HPDE6-E6E7 (cell line): Measurements from ENCODE around the gene GFRA4.

Experiments
- DNase-seq: peaks from one replicate; pipeline ENCODE4 v3.0.0; 2011; ENCODE audit warnings: missing footprints; ENCODE audit errors: extremely low spot score

GFRA4 gene

DNA sequence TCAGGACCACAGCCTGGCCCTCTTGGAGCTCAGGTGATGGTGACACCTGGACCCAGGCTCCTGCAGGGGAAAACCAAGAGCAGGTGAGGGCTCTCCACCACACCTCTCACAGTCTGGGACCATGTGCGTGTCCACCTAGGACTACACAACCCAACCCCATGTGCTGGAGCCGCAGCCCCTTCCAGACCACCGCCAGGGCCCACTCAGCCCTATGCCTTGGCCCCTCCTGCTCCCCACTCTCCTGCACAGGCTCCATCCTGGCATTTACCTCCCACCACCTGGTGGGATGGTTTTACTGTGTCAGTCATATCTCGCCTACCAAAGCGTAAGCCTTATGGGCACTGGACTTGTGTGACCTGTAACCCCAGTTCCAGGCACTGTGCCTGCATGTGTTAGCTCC is 31.7 kb upstream of the GFRA4 start:
- DNase-seq: no peak

DNA sequence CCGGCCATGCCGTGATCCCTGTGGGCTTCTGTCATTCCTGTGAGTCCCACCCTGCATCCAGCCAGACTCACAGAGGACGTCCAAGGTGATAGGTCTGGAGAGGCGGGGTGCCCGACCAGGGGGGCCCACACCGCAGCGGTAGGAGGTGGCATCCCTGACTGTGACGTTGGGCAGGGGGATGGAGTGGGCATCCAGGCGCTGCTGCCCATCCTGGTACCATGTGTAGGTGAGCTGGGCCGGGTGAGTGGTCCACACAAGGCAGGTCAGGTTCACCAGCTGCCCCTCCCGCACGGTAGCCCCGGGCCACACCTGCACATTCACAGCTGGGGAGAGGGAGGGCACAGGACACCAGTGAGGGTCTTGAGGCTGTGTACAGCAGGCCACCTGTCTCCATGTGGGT is 30.2 kb upstream of the GFRA4 start:
- no peak for DNase-seq

DNA sequence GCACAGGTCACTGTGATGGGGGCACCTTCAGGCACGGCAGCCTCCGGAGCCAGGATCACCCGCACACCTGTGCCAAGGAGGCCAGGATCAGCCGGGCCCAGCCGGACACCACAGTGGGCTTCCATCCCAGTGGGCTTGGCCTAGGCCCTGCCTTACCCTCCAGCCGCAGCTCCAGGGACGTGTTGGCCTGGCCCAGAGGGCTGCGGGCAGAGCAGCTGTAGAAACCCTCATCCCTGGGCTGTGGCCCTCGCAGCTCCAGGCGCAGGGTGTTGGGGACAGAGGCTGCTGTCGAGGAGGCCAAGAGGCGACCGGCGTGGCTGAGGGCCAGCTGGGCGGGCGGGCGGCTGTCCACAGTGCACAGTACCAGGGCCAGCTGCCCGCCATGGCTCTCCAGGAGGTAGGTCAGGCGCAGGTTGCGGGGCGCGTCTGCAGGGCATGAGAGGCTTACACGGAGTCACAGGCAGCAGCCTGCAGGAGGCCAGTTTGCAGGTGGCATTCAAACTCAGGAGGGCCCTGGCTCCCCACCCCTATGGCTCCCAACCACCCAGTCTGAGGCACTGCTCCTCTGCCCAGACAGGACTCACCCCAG is 29.6 kb upstream of the GFRA4 start:
- no peak for DNase-seq

DNA sequence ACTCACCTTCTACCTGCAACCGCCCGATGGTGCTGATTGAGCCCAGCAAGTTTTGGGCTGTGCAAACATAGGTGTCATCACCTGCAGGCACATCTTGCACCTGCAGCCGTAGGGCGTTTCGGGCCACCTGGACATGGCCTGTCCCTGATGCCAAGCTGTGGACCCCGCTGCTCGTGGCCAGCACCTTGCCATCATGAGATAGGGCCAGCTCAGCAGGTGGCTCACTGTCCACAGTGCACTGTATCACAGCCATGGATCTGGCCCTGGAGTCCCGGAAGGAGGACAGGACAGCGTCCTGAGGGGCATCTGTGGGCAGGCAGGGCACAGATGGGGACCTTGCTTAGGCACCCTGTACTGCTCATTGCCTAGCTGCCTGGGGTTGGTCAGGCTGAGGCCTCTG is 28.7 kb upstream of the GFRA4 start:
- DNase-seq: no peak

DNA sequence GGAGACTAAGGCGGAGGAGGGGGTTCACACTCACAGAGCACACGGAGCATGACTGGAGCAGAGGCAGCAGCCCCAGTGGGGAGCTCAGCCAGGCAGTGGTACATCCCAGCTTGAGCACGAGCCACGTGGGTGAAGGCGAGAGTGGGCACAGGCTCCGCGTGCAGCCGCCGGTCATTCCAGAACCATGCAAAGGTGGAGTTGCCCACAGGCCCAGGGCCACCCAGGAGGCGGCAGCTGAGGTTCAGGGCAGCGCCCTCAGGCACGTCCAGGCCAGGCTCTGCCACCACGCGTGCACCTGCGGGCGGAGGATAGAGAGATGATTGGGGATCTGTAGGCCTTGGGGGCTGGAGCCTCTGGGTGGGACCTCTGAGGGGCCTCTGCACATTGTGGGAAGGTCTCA is 28.1 kb upstream of the GFRA4 start:
- no peak for DNase-seq

DNA sequence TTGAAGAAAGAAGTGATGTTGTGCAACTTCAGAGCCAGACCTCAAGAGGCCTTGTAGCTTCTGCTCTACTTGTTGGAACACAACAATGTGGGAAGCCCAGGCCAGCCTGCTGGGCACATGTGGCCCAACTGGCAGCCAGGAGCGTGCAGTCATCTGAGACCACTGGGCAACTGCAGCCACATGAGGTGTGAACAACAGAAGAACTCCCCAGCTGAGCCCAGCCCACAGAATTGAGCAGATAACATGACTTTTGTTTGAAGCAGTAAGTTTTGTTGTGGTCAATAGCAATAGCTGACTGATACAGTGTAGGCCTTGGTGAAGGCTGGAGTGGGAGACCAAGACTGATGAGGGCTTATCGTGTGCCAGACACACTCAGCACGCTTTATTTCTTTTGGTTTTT is 27.2 kb upstream of the GFRA4 start:
- DNase-seq: no peak

DNA sequence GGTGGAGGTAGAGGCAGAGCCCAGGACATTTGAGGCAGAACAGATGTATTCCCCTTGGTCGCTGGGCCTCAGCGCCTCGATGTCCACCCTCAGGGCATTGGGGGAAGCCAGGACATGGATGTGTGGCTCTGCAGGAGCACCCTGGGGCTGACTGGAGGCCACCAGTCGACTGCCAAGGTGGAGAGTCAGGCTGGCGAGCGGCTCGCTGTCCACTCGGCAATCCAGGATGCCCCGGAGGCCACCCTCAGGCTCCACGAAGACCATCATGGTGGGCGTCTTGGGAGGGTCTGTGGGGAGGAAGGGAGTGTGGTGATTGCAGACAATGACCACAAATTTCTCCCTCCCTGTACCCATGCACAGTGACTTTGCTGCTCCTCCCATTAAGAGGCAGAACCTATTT is 26.8 kb upstream of the GFRA4 start:
- no peak for DNase-seq

DNA sequence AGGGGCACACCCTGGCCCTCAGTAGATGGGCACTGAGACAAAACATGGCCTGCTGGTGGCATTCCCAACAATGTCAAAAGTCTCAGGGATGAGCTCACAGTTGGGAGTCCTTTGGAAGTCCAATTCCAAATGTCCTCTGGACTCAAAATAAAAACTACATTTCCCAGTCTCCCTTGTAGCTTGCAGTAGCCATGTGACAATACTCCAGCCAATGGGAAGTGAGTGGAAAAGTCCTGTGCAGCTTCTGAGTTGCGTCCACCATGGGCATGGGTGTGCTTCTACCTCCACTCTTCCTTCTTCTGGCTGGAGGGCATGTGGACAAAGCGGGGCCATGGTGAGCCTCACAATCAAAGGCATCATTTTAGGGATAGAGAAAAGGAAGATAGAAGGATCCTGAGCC is 24.5 kb upstream of the GFRA4 start:
- peak; percentile 50 for DNase-seq

DNA sequence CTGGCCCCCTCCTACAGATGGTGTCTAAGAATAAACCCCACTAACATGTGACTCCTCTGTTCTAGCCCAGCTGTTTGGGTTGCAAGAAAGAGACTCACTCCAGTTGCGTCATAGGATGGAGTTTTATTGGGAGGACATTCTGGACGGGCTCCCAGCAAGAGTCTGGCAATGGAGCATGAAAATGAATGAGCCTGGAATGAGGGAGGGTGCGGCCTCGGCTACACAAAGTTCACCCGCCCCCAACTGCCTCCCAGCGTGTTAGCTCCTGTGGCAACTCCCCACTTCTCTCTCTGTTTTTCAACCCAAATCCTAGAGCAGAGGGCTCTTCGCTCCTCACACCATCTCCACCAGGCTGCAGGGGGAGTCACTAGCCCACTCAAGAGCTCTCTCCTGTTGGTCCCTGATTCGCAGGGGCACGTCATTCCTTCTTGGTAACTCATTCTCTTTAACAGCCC is 23.7 kb upstream of the GFRA4 start:
- no peak for DNase-seq

DNA sequence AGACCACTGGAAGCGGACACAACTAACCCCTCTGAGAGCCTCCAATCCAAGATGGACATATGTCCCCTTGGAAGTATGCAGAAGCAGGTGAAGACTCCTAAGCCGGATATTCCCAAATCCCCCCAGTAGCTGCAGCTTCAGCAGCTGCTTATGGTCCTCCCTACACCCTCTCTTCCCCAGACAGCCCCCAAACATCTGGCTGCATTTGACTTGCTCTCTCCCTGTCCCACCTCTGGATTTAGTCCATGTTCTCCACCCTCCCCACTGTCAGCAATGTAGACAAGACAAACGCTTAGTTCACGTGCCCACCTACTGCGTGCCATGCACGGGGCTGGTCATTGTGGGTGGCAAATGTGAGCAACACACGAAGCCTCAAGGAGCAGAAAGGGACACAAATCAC is 23.2 kb upstream of the GFRA4 start:
- DNase-seq: no peak

DNA sequence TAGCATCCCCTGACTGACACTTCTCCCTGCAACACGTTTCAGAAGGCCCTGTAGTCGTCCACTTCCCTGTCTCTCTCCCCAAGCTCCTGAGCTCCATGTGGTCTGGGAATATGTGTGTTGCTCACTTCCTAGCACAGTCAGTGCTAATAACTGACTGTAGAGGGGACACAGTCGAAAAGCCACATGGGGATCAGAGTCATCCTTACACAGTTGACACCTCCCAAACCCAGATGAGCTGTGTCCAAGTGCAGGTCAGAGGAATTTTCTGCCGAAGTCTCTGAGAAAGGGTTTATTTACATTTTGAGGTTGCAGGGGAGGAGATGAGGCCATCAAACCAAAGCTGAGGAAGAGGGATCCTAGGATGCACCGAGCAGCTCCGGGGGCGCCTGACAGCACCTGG is 22.1 kb upstream of the GFRA4 start:
- no peak for DNase-seq

DNA sequence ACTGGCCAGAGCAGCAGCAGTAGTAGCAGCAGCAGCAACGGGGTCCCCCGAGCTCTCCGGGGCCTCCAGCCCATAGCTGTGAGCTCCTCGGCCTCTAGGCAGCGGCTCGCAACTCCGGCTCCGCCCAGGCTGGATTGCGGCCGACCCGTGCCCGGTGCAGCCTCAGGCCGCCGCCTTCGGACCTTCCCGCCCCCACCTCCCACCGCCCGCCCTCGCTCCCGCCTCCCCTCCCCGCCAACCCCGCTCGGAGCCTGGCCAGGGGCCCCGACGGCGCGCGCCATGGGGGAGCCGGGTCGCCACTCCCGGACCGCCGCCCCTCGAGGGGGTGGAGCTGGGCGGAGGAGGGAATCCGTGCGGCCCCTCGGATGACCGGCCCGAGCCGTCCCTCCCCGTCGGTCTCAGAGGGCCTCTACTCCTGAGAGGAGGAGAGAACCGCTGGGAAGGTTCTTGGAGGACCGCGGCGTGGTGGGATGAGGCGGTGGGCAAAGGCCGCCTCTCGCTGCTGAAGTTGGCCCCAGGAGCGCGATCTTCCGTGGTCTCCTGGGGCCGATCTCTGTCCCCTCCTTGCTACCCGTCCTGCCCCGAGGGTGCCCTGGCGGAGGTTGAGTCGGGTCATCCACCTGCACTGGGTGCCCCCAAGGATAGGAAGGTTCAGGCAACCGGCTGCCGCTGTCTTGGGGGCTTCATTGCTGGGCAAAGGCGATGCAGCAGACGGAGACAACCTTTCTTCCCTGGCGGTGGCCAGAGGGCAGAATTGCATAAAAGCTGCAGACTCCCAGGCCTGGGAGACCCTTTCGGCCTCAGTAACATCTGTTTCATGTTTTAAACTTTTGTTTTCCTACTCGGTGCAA is 19.0 kb upstream of the GFRA4 start, which contains the start of gene ADAM33:
ADAM33 (minus strand) TSS at position 80 of the 851 bp plus-strand sequence; CDS start at position 74, 6 bp downstream.
- no peak for DNase-seq

DNA sequence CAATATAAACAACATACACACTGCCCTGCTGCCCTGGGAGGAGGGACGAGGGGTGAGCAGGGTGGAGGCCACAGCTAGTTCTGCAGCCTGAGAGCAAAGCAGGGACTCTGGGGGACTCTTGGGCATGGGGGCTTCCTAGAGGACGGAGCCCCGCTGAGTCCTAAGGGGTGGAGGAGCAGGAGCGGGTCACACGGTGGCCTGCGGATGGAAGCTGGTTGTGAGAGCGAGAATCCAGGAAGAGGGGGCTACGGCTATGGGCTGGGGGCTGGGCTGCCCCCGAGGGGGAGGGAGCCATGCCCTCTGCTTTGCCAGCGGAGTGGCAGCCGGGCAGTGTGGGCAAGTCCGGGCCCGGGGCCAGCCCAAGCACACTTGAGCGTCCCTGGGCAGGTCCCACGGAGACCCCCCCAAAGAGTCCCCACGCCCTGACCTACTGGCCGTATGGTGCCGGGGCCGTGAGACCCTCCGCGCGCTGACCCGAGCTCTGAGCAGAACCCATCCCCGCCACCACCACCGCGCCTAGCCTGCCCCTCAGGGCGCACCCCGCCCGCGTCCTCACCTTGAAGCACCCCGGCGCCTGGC is 18.2 kb upstream of the GFRA4 start:
- DNase-seq: no peak

DNA sequence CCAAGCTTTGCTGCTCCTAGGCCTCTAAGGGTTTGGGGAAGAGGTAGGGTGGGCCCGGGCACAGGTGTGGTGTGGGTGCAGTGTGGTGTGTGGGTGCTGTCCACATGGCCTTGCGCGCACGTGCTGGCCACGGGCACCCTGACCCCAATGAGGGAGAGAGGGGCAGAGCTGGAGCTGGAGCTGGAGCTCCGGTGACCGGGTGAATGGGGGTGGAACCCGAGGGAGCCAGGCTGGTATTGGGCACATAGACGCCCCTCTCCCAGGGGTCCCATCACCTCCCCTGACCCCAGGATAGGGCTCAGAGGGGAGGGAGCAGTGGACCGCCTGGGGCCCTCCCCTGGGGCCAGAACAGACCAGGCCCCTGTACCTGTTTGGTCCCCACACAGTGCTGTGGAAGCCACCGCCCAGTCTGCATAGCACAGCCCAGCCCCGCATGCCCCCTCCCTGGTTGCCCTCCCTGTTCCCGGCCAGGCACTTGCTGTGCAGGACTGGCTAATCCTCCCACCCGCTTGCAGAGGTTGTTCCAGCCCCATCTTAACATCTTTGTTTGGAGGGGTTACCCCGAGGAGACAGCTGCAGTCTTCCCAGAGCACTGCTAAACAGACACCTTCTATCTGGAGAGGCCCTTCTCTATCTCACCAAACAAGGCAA is 17.6 kb upstream of the GFRA4 start:
- no peak for DNase-seq

DNA sequence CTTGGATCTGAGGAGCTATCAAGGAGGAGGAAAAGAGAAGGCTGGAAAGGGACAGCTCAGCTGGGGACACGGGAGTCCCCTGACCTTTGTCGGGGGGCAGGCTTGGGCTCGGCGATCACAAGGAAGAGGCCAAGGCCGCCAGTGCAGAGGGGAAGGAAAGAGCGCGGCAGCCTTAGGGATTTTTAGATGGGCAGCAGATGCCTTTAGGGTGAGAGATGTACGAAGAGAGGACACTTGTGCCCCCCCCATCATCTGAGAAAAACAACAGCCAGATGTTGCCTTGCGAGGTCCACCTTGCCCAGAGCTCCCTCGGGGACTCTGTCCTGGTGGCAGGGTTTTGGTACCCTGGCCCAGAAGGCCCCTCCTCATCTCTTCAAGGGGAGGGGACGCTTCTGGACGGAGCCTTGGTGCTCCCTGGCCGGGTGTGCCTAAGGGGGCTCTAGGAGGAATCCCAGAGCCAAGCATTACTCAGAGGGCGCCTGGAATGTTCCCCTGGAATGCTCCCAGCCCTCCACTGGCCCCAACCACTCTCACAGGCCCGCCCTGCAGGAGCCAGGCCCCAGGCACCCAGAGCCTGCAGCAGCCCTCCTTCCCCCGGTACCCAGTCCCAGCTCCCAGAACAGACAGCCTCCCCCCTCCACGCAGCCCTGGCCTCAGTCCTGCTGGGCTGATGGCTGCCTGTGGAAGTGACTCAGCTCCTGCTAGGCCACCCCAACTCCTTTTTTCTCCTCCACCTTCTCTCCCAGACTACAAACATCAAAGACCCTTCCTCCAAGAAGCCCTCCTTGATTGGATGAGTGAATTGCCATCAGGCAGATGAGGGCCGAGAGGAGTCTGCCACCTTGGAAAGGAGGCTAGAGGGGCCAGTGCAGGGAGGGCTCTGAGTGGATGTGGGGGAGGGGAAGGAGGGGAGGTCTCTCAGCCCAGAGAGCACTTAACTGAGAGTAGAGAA is 16.8 kb upstream of the GFRA4 start:
- no peak for DNase-seq

DNA sequence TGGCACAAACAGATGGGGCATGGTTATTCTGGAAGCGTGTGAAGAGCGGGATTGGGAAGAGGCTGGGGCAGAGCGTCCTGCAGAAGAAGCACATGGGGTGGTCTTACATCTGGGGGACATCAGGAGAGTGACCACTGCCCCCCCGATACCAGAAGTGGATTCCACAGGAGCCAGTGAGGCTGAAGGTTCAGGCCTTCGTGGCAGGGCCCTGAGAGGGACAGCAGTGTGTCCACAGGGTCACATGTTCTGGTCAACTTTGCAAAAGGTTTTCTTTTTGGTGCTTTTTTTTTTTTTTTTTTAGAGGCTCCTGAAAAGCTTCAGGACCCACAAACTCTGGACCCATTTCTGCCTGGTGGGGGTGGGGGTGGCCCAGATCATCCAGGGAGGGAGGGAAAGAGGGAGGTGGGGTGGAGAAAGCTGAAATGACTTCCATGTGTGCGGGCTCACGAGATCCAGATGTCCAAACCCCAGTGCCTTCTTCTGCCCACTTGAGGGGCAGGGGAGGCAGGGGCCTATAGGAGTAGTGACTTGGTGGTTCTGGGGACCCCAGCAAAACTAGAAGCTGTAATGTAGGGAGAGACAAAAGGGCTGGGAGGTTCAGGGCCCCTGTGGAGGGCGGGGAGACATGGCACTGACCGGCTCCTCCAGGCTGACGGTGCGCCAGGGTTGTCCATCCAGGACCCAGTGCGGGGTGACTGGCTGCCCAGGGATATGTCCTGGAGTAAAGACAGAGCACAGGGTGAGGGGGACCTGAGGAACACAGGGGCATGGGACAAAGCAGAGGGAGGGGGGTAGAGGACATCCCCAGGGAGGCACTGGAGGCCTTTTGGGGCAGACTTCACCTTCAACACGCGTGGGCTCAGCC is 15.9 kb upstream of the GFRA4 start:
- no peak for DNase-seq

DNA sequence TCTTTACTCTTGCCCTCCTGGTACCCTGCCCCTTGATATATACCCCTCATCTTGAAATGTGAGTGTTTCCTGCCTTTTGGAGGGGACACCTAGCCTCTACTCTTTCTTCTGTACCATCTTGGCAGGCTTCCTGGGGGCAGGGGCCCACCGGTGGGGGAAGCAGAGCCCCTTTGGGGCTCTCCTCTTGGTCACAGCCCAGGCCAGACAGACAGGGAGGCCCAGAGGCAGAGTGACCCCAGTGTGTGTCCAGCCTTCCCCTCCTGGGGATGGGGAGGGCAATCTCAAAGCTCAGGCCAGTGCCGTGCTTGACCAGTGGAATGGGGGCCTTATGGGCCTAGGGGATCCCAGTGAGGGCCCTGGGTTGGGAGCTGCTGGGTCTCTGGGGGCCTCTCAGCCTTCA is 15.0 kb upstream of the GFRA4 start:
- no peak for DNase-seq

DNA sequence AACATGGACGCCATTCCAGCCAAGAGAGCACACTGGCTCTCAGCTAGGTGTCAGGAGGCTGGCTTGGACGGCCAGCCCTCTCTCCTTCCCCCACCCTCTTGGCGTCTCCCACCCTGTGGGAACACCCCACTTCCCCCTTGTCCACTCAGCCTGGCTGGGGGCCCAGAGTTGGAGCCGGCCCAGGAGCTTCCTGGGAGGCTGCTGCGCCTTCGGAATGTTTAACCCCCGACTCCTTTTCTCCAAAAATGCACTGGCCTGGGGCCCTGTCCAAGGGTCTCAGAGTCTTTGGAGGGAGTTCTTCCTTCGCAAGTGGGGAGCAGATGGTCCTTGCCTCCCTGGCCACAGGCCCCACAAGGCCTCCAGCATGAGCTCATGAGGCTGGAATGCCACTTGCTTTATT is 14.5 kb upstream of the GFRA4 start:
- DNase-seq: no peak

DNA sequence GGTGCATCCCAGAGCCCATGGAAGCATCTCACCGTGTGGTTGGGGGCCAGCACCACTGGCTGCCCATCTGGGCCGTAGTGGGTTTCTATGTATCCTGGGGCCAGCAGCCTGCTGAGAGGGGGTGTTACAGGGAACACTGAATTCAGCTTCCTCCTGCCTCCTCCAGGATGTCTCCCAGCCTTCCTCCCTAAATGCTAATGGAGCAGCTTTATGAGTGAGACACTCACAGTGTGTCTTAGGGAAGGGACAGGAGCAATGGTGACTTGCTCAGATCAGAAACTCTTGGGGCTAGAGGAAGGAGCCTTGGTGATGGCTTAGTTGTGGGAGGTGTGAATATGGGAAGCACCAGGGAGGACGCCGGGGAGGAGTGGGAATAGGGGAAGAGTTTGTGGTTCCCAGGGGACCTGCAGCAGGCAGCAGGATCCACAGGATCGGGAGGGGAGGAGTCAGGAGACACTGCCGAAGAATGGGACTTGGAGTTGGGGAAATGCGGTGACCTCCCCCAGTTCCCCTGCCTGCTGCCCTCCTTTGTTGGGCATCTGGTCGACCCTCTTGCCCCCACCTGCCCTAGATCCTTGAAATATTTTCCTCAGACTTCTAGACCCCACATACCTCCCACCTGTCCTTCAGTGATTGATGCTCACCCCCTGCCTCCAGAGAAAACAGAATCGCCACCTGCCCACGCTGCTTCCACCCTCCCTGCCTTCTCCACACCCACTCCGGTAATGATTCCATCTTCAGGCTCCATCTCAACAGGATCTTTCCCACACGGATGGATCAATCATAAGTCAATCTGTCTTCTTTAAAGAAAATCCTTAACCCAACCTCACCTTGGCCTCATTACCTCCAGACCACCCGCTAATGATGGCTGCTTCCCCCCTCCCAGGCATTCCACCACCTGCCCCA is 12.0 kb upstream of the GFRA4 start:
- DNase-seq: no peak
